ENCODE measurements around the gene ZBTB16.

Gene ZBTB16

DNA sequence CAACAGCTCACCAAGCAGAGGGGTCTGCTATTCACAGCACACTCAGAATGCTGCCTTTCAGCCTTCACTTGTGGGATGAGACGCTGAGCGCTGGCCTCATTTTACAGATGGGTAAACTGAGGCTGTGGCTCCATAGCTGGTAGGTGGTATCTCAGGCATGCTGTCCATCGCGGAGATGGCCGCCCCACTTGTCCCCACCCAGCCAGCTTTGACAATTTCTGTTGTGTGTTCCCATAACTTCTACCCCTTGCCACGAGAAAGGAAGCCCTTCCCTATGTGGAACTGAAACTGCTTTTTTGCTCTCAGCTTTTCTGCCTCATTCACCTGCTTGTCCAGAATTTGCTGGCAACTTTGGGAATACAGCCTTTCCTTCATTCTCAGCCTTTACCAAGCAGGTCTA is 200.6 kb downstream of the ZBTB16 start:
- no peak for DNase-seq (ENCODE audit: low read depth in 2 of 2)

DNA sequence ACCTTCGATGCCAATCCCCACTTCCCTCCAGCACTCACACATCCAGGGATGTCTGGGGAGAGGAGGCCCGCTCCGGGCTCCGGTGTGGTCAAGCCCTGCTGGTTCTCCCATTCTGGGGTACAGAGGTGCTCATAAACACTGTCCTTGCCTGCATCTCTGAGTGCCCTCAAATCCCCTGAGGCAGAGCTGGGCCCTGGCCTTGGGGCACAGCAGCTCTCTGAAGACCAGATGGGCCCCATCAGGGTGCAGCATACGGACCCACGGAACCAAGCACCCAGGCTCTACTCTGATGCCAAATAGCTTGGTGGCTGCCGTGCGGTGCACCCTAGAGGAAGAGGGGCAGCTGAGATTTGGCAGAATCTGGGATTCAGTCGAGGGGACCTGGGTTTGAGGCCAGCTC is 201.0 kb downstream of the ZBTB16 start:
- no peak for DNase-seq (ENCODE audit: low read depth in 2 of 2)

- DNase-seq (ENCODE audit: low read depth in 2 of 2) = no peak
Measured at GRCh38 chr11:114261791-114262190, 202.3 kb downstream of the ZBTB16 start.

DNA sequence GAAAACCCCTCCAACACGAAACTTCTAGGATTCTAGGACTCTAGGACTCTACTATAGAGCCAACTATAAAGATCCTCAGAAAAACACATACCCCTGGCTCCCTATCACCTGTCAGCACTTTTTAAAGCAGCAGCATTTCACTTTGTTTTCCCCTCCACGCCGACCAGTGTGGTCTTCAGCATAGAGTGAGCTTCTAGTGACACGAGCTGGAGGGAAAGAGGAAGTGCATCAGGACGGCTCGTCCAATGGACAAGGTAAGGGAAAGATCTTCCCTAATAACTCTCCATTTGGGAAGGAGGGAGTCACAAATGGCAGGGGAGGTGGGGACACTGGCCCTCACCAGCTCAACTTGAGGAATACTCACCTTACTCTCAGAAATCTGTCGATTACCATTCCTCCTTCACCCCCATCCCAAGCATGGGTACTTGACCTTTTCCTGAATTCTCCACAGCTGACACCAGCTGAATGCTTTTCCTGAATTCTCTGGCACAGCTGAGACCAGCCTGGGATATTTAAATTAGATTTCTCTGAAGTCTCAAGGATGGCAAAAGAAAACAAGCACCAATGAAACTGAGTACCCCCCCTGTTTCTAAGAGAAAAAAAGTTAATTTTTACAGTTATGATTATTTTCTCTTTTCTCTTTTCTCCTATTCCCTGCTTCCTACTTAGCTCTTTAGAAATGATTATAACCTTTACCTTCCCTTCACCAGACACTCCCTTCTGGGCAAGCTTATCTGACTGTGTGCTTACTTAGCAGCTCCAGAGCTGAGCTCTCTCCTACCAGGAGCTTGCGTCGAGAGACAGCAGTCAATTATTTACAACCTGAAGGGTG is 203.4 kb downstream of the ZBTB16 start:
- no peak for DNase-seq (ENCODE audit: low read depth in 2 of 2)

DNA sequence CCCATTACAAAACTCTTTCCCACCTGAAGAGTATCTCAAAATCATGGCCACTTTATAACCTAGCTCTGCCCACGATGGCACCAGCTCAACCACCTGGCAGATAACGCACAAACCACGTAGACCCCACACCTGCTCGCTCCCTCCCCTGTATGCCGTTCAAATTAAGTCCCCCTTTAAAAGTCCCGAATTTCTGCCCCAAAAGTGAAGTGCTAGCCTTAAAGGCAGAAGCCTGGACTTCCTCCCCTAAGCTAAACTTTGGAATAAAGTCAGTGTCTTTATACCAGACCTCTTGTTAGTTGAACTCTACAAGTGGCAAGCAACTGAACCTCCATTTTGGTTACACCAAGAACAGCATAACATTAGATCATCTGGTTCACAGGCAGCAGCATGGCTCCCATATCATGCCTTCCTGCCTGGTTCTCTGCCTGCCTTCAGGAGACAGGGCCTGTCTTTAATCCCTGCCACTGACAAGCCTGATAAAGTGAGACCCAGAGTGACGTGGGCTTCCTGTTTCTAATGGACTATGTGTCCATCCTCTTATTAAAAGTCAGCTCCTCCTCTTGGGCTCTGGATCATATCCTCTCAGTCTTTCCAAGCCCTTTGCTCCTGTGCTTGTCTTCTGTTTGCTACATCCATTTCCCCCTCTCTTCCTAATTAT is 204.1 kb downstream of the ZBTB16 start:
- DNase-seq (ENCODE audit: low read depth in 2 of 2) = no peak

DNA sequence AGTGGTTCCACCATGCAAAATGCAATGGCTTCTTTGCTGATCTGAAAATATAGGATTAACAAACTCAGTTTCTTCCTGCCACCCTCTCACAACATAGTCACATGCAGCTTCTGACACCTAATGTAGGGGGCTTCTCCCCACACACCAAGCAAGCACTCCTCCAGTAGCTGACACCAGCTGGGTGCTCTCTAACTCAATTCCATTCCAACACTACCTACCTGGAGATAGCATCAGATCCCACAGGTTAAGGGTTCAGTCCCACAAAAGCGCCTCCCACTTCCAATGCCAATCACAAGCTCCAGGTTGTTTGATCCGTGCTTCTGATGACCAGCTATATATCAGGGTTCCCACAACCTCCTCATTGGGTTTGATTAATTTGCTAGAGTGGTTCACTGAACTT is 204.9 kb downstream of the ZBTB16 start:
- no peak for DNase-seq (ENCODE audit: low read depth in 2 of 2)

GRCh38 chr11:114265122-114265878 is 205.8 kb downstream of the ZBTB16 start:
- no peak for DNase-seq (ENCODE audit: low read depth in 2 of 2)

GRCh38 chr11:114269498-114269897 is 210.0 kb downstream of the ZBTB16 start:
- no peak for DNase-seq (ENCODE audit: low read depth in 2 of 2)

DNA sequence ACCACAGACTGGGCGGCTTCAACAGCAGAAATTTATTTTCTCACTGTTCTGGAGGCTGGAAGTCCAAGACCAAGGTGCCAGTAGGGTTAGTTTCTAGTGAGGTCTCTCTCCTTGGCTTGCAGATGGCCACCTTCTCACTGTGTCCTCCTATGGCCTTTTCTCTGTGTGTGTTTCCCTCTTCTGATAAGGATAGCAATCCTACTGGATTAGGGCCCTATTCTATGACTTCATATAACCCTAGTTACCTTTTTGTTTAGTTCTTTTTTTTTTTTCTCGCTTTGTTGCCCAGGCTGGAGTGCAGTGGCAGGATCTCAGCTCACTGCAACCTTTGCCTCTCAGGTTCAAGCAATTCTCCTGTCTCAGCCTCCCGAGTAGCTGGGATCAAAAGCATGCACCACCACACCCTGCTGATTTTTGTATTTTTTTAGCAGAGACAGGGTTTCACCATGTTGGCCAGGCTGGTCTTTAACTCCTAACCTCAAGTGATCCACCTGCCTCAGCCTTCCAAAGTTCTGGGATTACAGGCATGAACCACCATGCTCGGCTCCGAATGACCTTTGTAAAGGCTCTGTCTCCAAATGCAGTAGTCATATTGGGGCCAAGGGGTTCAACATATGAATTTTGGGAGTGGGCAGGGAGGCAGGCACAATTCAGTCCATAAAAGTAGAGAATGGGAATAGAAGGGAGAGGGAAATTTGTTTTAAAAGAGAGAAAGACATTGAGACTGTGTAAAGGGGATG is 211.2 kb downstream of the ZBTB16 start:
- no peak for DNase-seq (ENCODE audit: low read depth in 2 of 2)

DNA sequence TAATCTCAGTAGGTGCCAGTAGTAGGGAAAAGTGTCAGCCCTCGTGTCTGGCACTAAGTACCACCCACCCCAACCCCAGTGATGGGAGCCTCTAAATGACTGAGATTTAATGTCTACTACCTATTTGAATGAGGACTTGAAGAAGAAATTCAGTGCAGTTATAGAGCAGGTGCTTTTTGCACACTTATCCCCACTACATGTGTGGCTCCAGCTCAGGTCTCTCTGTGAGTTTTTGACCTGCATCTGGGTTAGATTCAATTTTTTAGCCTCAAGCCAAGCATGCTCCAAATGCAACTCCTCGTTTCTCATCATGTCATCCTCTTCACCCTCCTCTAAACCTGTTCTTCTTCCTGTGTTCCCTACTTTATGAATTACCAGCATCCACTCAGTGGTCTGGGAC is 211.8 kb downstream of the ZBTB16 start:
- DNase-seq (ENCODE audit: low read depth in 2 of 2) = no peak

GRCh38 chr11:114272311-114272710 is 212.8 kb downstream of the ZBTB16 start:
- DNase-seq (ENCODE audit: low read depth in 2 of 2) = no peak

GRCh38 chr11:114273071-114273470 is 213.6 kb downstream of the ZBTB16 start:
- no peak for DNase-seq (ENCODE audit: low read depth in 2 of 2)

DNA sequence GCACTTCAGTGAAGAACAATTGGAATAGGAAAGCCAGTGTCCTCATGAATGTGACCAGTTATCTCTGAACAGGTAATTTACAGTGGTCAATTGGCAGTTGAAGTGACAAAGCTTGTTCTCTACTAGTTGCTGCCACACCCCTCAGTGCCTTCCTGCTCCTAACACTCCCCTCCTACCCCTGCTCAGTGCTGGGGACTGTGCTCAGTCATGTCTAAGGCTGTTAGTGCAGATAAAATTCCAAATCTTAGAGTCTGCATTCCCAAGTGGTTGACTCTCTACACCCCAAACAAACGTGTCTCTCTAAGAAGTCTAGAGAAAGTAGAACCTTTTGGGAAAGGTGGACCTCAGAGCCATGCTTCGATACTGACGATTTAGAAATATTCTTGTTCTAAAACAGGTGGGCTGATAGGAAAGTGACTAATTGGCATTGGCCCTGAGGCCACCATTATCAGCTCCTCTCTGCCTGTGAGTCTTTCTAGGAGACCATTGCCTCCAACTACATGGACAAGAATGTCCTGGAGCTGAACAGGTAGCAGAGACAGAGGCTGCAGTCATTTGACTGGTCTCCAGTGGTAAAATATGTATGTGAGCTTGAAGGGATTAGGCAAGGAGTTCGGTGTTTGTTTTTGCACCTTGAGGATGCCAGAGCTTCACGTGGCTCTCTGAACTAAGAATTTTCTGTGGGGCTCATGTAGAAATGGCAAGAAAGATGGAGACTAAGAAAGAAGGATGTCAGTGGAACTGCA is 214.6 kb downstream of the ZBTB16 start:
- DNase-seq (ENCODE audit: low read depth in 2 of 2) = no peak

GRCh38 chr11:114274637-114275036 is 215.1 kb downstream of the ZBTB16 start:
- DNase-seq (ENCODE audit: low read depth in 2 of 2) = no peak

GRCh38 chr11:114275280-114275679 is 215.8 kb downstream of the ZBTB16 start:
- DNase-seq (ENCODE audit: low read depth in 2 of 2) = no peak

GRCh38 chr11:114276077-114276476 is 216.6 kb downstream of the ZBTB16 start:
- DNase-seq (ENCODE audit: low read depth in 2 of 2) = no peak

DNA sequence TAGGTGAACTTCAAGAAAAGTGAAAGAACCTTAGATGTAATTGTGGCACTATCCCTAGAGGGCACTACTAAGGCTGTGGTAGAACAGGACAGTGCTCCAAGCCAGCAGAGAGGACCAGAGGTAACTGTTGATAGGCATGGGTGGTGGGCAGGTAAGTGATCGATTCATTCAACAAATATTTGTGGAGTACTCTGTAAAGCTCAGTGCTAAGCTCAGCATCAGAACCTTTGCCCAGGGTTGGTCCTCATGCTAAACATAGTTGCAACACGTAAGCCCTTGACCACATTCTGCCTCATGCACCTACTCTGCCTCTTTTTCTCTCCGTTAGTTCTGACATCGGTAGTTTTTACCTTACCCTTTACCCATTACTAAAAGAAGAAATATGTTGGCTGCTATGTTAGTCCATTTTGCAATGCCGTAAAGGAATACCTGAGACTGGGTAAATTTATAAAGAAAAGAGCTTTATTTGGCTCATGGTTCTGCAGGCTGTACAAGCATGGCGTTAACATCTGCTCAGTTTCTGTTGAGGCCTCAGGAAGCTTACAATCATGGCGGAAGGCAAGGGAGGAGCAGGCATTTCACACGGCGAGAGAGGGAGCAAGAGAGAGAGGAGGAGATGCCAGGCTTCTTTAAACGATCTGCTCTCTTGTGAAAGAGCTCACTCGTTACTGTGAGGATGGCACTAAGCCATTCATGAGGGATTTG is 218.3 kb downstream of the ZBTB16 start:
- no peak for DNase-seq (ENCODE audit: low read depth in 2 of 2)

DNA sequence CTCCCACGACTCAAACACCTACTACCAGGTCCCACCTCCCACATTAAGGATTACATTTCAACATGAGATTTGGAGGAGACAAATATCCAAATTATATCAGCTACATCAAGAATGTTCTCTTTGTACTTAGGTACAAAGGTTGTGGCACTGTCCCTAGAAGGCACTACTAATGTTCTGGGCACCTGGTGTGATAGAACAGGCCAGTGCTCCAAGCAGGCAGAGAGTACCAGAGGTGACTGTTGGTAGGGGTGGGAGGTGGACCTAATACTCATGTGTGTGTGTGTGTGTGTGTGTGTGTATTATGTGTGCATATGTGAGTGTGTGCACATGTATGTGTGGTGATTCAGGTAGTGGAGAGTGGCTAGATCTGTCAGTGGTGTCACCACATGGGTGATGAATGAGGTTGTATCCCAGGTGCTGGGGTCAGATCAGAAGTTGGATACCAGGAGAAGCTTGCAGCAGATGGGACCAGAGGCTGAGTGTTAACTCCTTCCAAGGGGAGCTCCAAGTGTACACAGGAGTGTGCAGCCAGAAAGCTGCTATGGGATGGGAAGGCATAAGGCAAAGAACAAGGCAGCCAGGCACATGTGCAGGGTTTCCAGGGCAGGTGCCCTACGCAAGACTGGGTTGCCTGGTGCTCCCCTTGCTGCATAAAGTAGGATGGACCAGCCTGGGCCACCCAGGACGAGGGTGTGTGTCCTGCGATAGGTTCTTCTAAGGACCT is 219.0 kb downstream of the ZBTB16 start:
- no peak for DNase-seq (ENCODE audit: low read depth in 2 of 2)

GRCh38 chr11:114279792-114280546 is 220.5 kb downstream of the ZBTB16 start:
- DNase-seq (ENCODE audit: low read depth in 2 of 2) = no peak
